AG09319 (cell line): Measurements from ENCODE around the gene GDF15.

Experiments
- DNase-seq: peaks from one replicate; pipeline ENCODE4 v3.0.0-alpha.2; 2010; ENCODE audit warnings: low read depth; ENCODE audit errors: extremely low read depth
- TF ChIP-seq, protein P1 (sequence below): IDR thresholded peaks from 2 replicates; pipeline ENCODE4 v1.5.1; 2011; ENCODE audit warnings: low read depth, mild to moderate bottlenecking, inconsistent platforms, low read length, moderate library complexity

The GDF15 gene

DNA sequence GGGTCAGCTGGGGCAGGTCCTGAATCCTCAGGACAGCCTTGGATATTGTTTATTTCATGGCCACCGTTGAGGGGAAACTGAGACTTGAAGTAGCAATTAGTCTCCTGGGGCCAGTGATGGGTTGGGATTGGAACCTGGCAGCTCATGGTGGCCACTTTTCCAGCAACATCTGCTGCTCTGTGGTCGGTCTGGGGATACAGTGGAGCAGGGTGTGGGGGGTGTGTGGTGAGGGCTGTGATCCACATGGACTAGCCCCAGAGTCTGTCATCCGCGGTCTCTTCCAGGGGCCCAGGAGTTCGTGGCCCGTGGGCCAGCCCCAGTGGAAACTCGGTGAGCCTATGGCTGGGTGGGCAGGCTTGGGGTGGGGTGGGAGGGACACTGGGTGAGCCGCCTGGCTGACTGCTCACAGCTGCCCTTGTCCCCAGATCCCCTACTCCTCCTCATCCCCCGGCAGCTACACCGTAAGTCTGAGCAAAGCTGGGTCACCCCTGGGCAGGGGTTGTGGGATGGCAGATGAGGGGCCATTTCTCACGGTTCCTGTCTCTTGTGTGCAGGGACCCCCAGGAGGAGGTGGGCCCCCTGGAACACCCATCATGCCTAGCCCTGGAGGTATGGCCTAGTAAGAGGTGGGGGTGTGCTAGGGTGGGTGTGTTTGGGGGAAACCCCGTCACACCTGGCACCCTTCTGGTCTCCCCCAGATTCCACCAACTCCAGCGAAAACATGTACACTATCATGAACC lies 46.5 kb downstream of the GDF15 start:
- DNase-seq = no peak
- TF ChIP-seq, protein P1, sequence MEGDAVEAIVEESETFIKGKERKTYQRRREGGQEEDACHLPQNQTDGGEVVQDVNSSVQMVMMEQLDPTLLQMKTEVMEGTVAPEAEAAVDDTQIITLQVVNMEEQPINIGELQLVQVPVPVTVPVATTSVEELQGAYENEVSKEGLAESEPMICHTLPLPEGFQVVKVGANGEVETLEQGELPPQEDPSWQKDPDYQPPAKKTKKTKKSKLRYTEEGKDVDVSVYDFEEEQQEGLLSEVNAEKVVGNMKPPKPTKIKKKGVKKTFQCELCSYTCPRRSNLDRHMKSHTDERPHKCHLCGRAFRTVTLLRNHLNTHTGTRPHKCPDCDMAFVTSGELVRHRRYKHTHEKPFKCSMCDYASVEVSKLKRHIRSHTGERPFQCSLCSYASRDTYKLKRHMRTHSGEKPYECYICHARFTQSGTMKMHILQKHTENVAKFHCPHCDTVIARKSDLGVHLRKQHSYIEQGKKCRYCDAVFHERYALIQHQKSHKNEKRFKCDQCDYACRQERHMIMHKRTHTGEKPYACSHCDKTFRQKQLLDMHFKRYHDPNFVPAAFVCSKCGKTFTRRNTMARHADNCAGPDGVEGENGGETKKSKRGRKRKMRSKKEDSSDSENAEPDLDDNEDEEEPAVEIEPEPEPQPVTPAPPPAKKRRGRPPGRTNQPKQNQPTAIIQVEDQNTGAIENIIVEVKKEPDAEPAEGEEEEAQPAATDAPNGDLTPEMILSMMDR = no peak

DNA sequence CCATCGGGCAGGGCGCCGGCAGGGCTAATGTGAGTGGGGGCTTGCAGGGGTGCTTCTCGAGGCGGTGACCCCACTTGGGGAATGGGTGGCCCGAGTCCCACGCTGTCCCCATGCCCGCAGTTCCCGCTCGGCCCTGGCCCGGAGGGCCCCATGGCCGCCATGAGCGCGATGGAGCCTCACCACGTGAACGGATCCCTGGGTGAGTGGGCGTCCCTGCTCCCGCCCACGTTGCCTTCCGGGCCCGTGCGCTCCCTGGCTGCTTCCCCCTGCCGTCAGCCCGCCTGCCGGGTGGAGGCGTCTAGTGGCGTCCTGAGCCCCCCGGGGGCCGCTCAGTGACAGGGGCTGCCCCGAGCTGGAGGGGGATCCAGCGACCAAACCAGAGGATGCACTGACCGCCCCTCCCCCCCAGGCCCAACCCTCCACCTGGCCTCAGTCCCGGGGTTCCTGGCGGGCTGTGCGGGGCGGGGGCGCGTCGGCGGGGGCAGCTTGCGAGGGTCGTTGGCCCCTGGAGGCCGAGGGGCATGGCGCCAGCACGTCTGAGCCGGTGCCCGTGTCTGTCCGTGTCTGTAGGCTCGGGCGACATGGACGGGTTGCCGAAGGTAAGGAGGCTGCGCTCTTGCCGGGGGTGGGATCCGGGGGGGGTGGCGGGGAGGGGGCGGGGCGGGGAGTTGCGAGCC lies 47.2 kb downstream of the GDF15 start:
- DNase-seq = no peak
- TF ChIP-seq, protein P1 = no peak

DNA sequence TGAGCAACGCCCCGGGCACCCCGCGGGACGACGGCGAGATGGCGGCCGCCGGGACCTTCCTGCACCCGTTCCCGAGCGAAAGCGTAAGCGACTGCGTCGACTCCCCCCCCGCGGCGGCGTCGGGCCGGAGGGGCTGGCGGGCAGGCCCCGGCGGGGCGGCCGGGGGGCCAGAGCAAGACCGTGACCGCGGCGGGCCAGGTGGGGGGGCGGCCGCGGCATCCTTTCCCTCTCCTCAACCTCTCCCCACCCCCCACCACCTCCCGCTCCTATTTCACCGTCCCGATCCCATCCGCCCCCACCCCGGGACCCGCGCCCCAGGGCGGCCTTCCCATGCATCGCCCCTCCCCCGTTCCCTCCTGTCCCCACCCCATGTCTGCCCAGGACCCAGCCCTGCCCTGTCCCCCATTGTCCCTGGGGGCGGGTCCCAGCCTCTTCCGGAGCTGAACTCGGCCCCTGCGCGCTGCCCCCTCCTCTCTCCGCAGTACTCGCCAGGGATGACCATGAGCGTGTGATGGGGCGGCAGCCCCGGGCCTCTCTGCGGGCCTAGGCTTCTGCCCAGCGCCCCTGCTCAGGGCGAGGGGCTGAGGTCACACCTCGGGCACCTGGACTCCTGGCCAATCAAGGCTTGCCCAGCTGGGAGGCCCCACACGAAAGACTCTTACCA lies 47.9 kb downstream of the GDF15 start:
- TF ChIP-seq, protein P1 = no peak
- DNase-seq = no peak

DNA sequence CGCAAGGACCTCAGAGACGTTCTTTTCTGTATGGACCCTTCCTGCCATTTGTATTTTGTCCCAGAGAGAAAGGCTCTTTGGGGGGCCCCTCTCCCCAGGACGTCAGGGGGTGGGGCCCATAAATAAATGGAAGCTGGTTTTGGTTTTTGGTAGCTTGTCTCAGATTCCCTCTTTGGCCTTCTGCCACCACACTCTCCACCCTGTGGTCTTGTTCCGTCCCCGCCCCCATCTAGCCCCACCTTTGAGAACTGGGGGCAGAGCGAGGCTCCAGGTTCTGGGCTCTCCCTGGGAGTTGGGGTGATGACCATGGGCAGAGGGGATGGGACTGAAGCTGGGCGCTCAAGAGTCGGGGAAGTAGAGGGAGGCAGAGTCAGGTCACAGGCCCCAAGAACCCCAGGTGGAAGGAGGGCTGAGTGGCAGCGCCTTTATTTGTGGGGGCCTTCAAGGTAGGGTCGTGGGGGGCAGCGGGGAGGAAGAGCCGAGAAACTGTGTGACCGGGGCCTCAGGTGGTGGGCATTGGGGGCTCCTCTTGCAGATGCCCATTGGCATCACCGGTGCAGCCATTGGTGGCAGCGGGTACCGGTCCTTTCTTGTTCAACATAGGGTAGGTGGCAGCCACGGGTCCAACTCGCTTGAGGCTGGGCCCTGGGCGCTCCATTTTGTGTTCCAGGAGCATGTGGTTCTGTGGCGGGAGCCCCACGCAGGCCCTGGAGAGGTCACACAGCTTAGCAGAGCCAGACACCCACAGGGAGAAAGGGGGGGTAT lies 48.6 kb downstream of the GDF15 start:
- TF ChIP-seq, protein P1 = no peak
- no peak for DNase-seq

DNA sequence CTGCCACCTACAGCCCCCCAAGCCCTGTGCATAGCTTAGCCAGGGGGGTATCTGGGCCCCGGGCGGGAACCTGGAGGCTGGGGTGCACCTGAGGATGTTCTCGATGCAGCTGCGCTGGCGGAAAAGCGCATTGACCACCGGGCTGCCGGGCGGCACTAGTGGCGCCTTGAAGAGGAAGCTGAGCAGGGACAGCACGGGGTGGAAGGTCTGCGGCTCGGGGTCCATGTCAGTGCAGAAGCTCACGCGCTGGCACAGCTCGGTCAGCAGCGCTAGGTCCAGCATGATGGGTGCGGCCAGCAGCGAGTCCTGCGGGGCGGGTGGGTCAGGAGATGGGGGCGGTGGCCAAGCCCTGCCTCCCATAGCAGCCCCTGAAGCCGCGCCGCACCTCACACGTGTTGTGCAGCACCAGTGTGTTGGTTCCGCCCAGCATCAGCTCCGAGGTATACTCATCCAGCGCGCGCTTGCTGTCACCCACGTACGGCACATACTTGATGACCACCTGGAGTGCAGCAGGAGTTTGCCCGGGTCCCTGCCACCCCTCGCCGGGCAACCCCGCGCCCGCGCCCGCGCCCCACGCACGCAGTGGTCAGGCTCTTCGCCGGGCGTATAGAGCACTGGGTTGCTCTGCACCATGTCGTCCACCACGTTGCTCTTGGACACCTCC lies 49.4 kb downstream of the GDF15 start:
- TF ChIP-seq, protein P1 = no peak
- DNase-seq = no peak

DNA sequence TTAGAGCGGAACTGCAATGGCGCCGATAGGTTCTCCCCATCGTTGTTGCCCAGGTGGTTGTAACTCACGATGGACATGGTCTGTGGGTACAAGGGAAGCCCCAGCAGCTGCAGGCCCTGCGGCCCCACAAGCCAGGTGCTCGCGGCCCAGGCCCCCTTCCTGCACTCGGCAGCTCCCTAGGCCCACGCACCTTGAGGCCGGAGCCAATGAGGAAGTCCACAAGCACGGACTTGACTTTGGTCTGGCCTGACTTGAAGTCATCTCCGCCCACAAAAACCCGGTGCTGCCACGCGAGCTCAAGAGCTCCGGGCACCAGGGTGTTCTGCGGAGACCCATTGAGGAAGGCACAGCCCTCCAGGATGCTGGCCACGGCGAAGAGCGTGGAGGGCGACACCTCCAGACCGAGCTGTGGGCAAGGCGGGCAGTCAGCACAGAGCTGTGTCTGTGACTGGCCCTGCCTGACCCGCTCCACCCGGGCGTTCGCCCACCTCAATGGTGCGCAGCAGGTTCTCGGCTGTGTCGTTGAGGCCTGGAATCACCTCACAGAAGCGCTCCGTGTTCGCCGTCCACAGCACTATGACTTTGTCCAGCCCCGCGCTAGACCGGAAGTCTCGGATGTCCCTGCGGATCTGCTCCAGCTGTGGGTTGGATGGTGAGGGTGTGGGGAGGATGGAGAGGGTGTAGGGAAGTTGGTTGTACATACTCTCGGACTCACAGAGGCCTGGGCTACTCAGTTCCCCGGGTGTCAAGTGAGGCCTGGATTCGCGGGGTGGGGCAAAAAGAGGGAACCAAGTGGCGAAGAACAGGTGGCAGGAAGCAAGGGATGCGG lies 50.1 kb downstream of the GDF15 start:
- TF ChIP-seq, protein P1 = no peak
- no peak for DNase-seq
